Measurements from ENCODE around the gene IFNGR2. TPM values are rescaled to one million over a fixed set of nuclear protein-coding genes. Genes with fewer than 3 reads are reported as not detected.

The IFNGR2 gene
- total and polyA plus RNA-seq, 2 experiments from 2014 or later = 92.8 to 113 TPM

GRCh38 chr21:33478935-33479678 lies 75.9 kb downstream of the IFNGR2 start:
- H3F3A ChIP-seq (ENCODE audit: insufficient read depth) = 0 out of 2 replicates have a peak, but pooled peaks cover 4% of the 10 kb centered on the region
- whole genome bisulfite sequencing, 2 experiments (ENCODE audit: low coverage in 1 of 2, low lambda C conversion rate in 2 of 2, missing lambda C conversion rate in 2 of 2) = 0% methylated on average over 46 to 53 of the region's 68 CpGs
- TF ChIP-seq EZH2 (IDR thresholded peaks at IDR 0.05; ENCODE audit: insufficient read depth, poor library complexity, severe bottlenecking) (no peak), EZH2phosphoT487 (IDR thresholded peaks at IDR 0.05; ENCODE audit: insufficient read depth, low read depth) (no peak)
- H3K4me1 ChIP-seq (ENCODE audit: insufficient read depth) = no peaks in the 10 kb centered on the region
- H3K9ac ChIP-seq = peak overlapping the region; percentile 95
- no peaks in the 10 kb centered on the region for H3K9me3 ChIP-seq (ENCODE audit: low read depth)
- no peaks in the 10 kb centered on the region for H3K9me2 ChIP-seq (ENCODE audit: insufficient read depth)
- peak overlapping the region; percentile 95 for H3K27ac ChIP-seq
- H4K20me1 ChIP-seq (ENCODE audit: insufficient read depth) = no peaks in the 10 kb centered on the region
- peaks cover 45% of the 10 kb centered on the region for H3K79me2 ChIP-seq (ENCODE audit: insufficient read depth)
- in situ Hi-C loops (cut with MboI) = no loop called here
- peak; percentile 75 for DNase-seq
- peak overlapping the region; percentile 90 for H3K4me3 ChIP-seq
- peak overlapping the region; percentile 82 for H2AFZ ChIP-seq
- no peaks in the 10 kb centered on the region for H3K36me3 ChIP-seq (ENCODE audit: low read depth)
- H3K27me3 ChIP-seq (replicated peaks; ENCODE audit: insufficient read depth) = no peaks in the 10 kb centered on the region
- peak overlapping the region; percentile 85 for H3K4me2 ChIP-seq (ENCODE audit: unreplicated experiment)

- WGBS, 2 experiments (ENCODE audit: low coverage in 1 of 2, low lambda C conversion rate in 2 of 2, missing lambda C conversion rate in 2 of 2) = 1% methylated on average over 46 to 56 of the region's 93 CpGs
- peaks cover 39% of the 10 kb centered on the region for H3K79me2 ChIP-seq (ENCODE audit: insufficient read depth)
Observed at GRCh38 chr21:33479679-33480480, 76.7 kb downstream of the IFNGR2 start, which contains the start of gene TMEM50B. TSS of gene TMEM50B (minus strand) at chr21:33479974. CDS start at chr21:33468885, 11,089 bp downstream.

GRCh38 chr21:33480481-33481103 lies 77.4 kb downstream of the IFNGR2 start:
- no peaks in the 10 kb centered on the region for H3K9me3 ChIP-seq (ENCODE audit: low read depth)
- H3K4me2 ChIP-seq (ENCODE audit: unreplicated experiment) = peak overlapping the region; percentile 97
- no peaks in the 10 kb centered on the region for H3K27me3 ChIP-seq (replicated peaks; ENCODE audit: insufficient read depth)
- H3K4me3 ChIP-seq = peak overlapping the region; percentile 84
- H2AFZ ChIP-seq = peak overlapping the region; percentile 95
- H3K9me2 ChIP-seq (ENCODE audit: insufficient read depth) = no peaks in the 10 kb centered on the region
- no peak for TF ChIP-seq EZH2phosphoT487 (IDR thresholded peaks at IDR 0.05; ENCODE audit: insufficient read depth, low read depth)
- no peaks in the 10 kb centered on the region for H3K4me1 ChIP-seq (ENCODE audit: insufficient read depth)
- in situ Hi-C loops (cut with MboI) = no loop called here
- peaks cover 32% of the 10 kb centered on the region for H3K79me2 ChIP-seq (ENCODE audit: insufficient read depth)
- peak overlapping the region; percentile 95 for H3K9ac ChIP-seq
- 33 to 34% methylated on average over 17 of the region's 17 CpGs for WGBS, 2 experiments (ENCODE audit: low coverage in 1 of 2, low lambda C conversion rate in 2 of 2, missing lambda C conversion rate in 2 of 2)
- 0 out of 2 replicates have a peak, but pooled peaks cover 4% of the 10 kb centered on the region for H3F3A ChIP-seq (ENCODE audit: insufficient read depth)
- H4K20me1 ChIP-seq (ENCODE audit: insufficient read depth) = no peaks in the 10 kb centered on the region
- H3K36me3 ChIP-seq (ENCODE audit: low read depth) = no peaks in the 10 kb centered on the region
- DNase-seq = no peak
- H3K27ac ChIP-seq = peak overlapping the region; percentile 95

More at GRCh38 chr21:33479679-33480480, 76.7 kb downstream of the IFNGR2 start, which contains the start of gene TMEM50B:
- in situ Hi-C loops (cut with MboI) = no loop called here
- Histone ChIP-seq H3K27me3 (replicated peaks; ENCODE audit: insufficient read depth) (no peaks in the 10 kb centered on the region), H3K4me1 (ENCODE audit: insufficient read depth) (no peaks in the 10 kb centered on the region), H3K9ac (peak within 1 kb of the TSS; percentile 95), H3K36me3 (ENCODE audit: low read depth) (no peaks in the 10 kb centered on the region), H3K9me2 (ENCODE audit: insufficient read depth) (no peaks in the 10 kb centered on the region), H3K4me3 (peak within 1 kb of the TSS; percentile 90), H4K20me1 (ENCODE audit: insufficient read depth) (no peaks in the 10 kb centered on the region), H3K4me2 (ENCODE audit: unreplicated experiment) (peak within 1 kb of the TSS; percentile 97), H3K27ac (peak within 1 kb of the TSS; percentile 95), H3K9me3 (ENCODE audit: low read depth) (no peaks in the 10 kb centered on the region), H2AFZ (peak within 1 kb of the TSS; percentile 95), H3F3A (ENCODE audit: insufficient read depth) (0 out of 2 replicates have a peak, but pooled peaks cover 4% of the 10 kb centered on the region)
- no peak for TF ChIP-seq EZH2 (IDR thresholded peaks at IDR 0.05; ENCODE audit: insufficient read depth, poor library complexity, severe bottlenecking)
- no peak for TF ChIP-seq EZH2phosphoT487 (IDR thresholded peaks at IDR 0.05; ENCODE audit: insufficient read depth, low read depth)
- peak; percentile 99 for DNase-seq

- Histone ChIP-seq H3K27ac (no peak overlapping the region), H3K9me3 (ENCODE audit: low read depth) (no peaks in the 10 kb centered on the region), H3F3A (ENCODE audit: insufficient read depth) (0 out of 2 replicates have a peak, but pooled peaks cover 4% of the 10 kb centered on the region), H3K4me2 (ENCODE audit: unreplicated experiment) (peak overlapping the region; percentile 97), H3K79me2 (ENCODE audit: insufficient read depth) (peaks cover 23% of the 10 kb centered on the region), H2AFZ (no peak overlapping the region), H3K4me3 (no peak overlapping the region), H4K20me1 (ENCODE audit: insufficient read depth) (no peaks in the 10 kb centered on the region), H3K4me1 (ENCODE audit: insufficient read depth) (no peaks in the 10 kb centered on the region), H3K9ac (no peak overlapping the region), H3K36me3 (ENCODE audit: low read depth) (no peaks in the 10 kb centered on the region), H3K27me3 (replicated peaks; ENCODE audit: insufficient read depth) (no peaks in the 10 kb centered on the region), H3K9me2 (ENCODE audit: insufficient read depth) (no peaks in the 10 kb centered on the region)
- in situ Hi-C loops (cut with MboI) = no loop called here
- no peak for TF ChIP-seq EZH2phosphoT487 (IDR thresholded peaks at IDR 0.05; ENCODE audit: insufficient read depth, low read depth)
- no peak for TF ChIP-seq EZH2 (IDR thresholded peaks at IDR 0.05; ENCODE audit: insufficient read depth, poor library complexity, severe bottlenecking)
- WGBS, 2 experiments (ENCODE audit: low coverage in 1 of 2, low lambda C conversion rate in 2 of 2, missing lambda C conversion rate in 2 of 2) = 78% methylated on average over 9 of the region's 9 CpGs
- peak; percentile 16 for DNase-seq
Observed at GRCh38 chr21:33481314-33481943, 78.2 kb downstream of the IFNGR2 start.

Other genes with a start within 250 kb of the IFNGR2 start
- 4.0 and 4.3 TPM in 2 replicates for gene IFNAR2, start 173.5 kb upstream of the IFNGR2 start, total RNA-seq (2014; rRNA removed; shearing (Covaris generic))
- gene IFNAR2, start 173.5 kb upstream of the IFNGR2 start, polyA plus RNA-seq (2016; fragmentation: Nextera tagmentation; extraction: Ambion mirVana) = 19.1 and 21.8 TPM in 2 replicates
- gene IL10RB, start 137.0 kb upstream of the IFNGR2 start, total RNA-seq (2014; rRNA removed; shearing (Covaris generic)) = 49.3 and 50.6 TPM in 2 replicates
- 52.4 and 56.8 TPM in 2 replicates for gene IL10RB, start 137.0 kb upstream of the IFNGR2 start, polyA plus RNA-seq (2016; fragmentation: Nextera tagmentation; extraction: Ambion mirVana)
- 19.1 and 24.0 TPM in 2 replicates for gene IFNAR1, start 78.4 kb upstream of the IFNGR2 start, total RNA-seq (2014; rRNA removed; shearing (Covaris generic))
- 55.9 and 65.1 TPM in 2 replicates for gene IFNAR1, start 78.4 kb upstream of the IFNGR2 start, polyA plus RNA-seq (2016; fragmentation: Nextera tagmentation; extraction: Ambion mirVana)
- 35.1 and 37.8 TPM in 2 replicates for gene TMEM50B, start 76.6 kb downstream of the IFNGR2 start, total RNA-seq (2014; rRNA removed; shearing (Covaris generic))
- gene TMEM50B, start 76.6 kb downstream of the IFNGR2 start, polyA plus RNA-seq (2016; fragmentation: Nextera tagmentation; extraction: Ambion mirVana) = 43.9 and 45.1 TPM in 2 replicates
- 0.38 and 2.4 TPM in 2 replicates for gene DNAJC28, start 88.3 kb downstream of the IFNGR2 start, total RNA-seq (2014; rRNA removed; shearing (Covaris generic))
- 2.0 TPM in 2 replicates for gene DNAJC28, start 88.3 kb downstream of the IFNGR2 start, polyA plus RNA-seq (2016; fragmentation: Nextera tagmentation; extraction: Ambion mirVana)
- 52.1 and 54.6 TPM in 2 replicates for gene GART, start 138.7 kb downstream of the IFNGR2 start, total RNA-seq (2014; rRNA removed; shearing (Covaris generic))
- 58.2 and 61.8 TPM in 2 replicates for gene GART, start 138.7 kb downstream of the IFNGR2 start, polyA plus RNA-seq (2016; fragmentation: Nextera tagmentation; extraction: Ambion mirVana)
- 106 and 109 TPM in 2 replicates for gene SON, start 139.6 kb downstream of the IFNGR2 start, total RNA-seq (2014; rRNA removed; shearing (Covaris generic))
- gene SON, start 139.6 kb downstream of the IFNGR2 start, polyA plus RNA-seq (2016; fragmentation: Nextera tagmentation; extraction: Ambion mirVana) = 303 and 336 TPM in 2 replicates
- 13.2 and 18.2 TPM in 2 replicates for gene DONSON, start 185.3 kb downstream of the IFNGR2 start, total RNA-seq (2014; rRNA removed; shearing (Covaris generic))
- gene DONSON, start 185.3 kb downstream of the IFNGR2 start, polyA plus RNA-seq (2016; fragmentation: Nextera tagmentation; extraction: Ambion mirVana) = 14.1 and 16.8 TPM in 2 replicates
- gene CRYZL1, start 238.3 kb downstream of the IFNGR2 start, total RNA-seq (2014; rRNA removed; shearing (Covaris generic)) = 13.6 and 18.3 TPM in 2 replicates
- gene CRYZL1, start 238.3 kb downstream of the IFNGR2 start, polyA plus RNA-seq (2016; fragmentation: Nextera tagmentation; extraction: Ambion mirVana) = 35.7 and 37.4 TPM in 2 replicates
- gene ITSN1, start 239.1 kb downstream of the IFNGR2 start, total RNA-seq (2014; rRNA removed; shearing (Covaris generic)) = 35.5 and 43.4 TPM in 2 replicates
- 48.2 and 57.1 TPM in 2 replicates for gene ITSN1, start 239.1 kb downstream of the IFNGR2 start, polyA plus RNA-seq (2016; fragmentation: Nextera tagmentation; extraction: Ambion mirVana)

Data from GM23248 (cell line).